Middle frontal gyrus (tissue), 1 donor: ENCODE data around the gene A2M.
"Not testable (repeated sequence)": the region's sequence is repeated elsewhere in the genome, so short reads cannot be mapped to it uniquely, and the experiment has no call there.

ENCODE experiments used
- DNase-seq: peaks from one replicate; pipeline ENCODE4 v3.0.0-alpha.2; 2015; ENCODE audit warnings: low spot score; ENCODE audit errors: extremely low spot score

Gene A2M

GRCh38 chr12:9115731-9116559, at the start of gene A2M:
A2M (minus strand) TSS chr12:9115919; CDS start chr12:9115849, 70 bp downstream.
- DNase-seq = no peak

- DNase-seq = no peak
Observed at GRCh38 chr12:9163392-9163791, 47.7 kb upstream of the A2M start.

GRCh38 chr12:9156119-9156518, 40.4 kb upstream of the A2M start:
- DNase-seq = no peak

- DNase-seq = no peak
Observed at GRCh38 chr12:9149372-9149771, 33.7 kb upstream of the A2M start.

- DNase-seq = no peak
Observed at GRCh38 chr12:9148926-9149325, 33.2 kb upstream of the A2M start.

- no peak for DNase-seq
Observed at GRCh38 chr12:9147461-9147860, 31.7 kb upstream of the A2M start.

- DNase-seq = no peak
Observed at GRCh38 chr12:9144730-9145106, 29.0 kb upstream of the A2M start.

GRCh38 chr12:9143929-9144729, 28.4 kb upstream of the A2M start:
- DNase-seq = no peak

GRCh38 chr12:9143137-9143536, 27.4 kb upstream of the A2M start:
- DNase-seq = no peak

GRCh38 chr12:9139588-9140290, 24.0 kb upstream of the A2M start:
- DNase-seq = not testable (repeated sequence)

- no peak for DNase-seq
Observed at GRCh38 chr12:9135903-9136310, 20.2 kb upstream of the A2M start.

GRCh38 chr12:9134981-9135628, 19.4 kb upstream of the A2M start:
- no peak for DNase-seq

GRCh38 chr12:9133216-9133916, 17.6 kb upstream of the A2M start:
- DNase-seq = no peak

- DNase-seq = no peak
Observed at GRCh38 chr12:9132008-9132535, 16.4 kb upstream of the A2M start.

- no peak for DNase-seq
Observed at GRCh38 chr12:9130244-9130643, 14.5 kb upstream of the A2M start.

GRCh38 chr12:9127936-9128663, 12.4 kb upstream of the A2M start:
- no peak for DNase-seq

- no peak for DNase-seq
Observed at GRCh38 chr12:9127484-9127883, 11.8 kb upstream of the A2M start.

- DNase-seq = no peak
Observed at GRCh38 chr12:9124383-9125031, 8.8 kb upstream of the A2M start.

- no peak for DNase-seq
Observed at GRCh38 chr12:9123781-9124382, 8.2 kb upstream of the A2M start.
